CD4-positive, CD25-positive, alpha-beta regulatory T cell (primary cell): ENCODE data around the gene LRRC32. TPM values are rescaled to one million over a fixed set of nuclear protein-coding genes. Genes with fewer than 3 reads are reported as not detected.

Experiments used
- ATAC-seq, 2 donors: fragments of 150-1000 bp; cut with Tn5 transposase; one replicate each; pipeline ENCODE4 v1.10.0; 2021; ENCODE audit warnings: low read depth in 2 of 2, moderate number of reproducible peaks in 2 of 2, moderate library complexity in 1 of 2
- DNase-seq, 3 donors: peaks; one replicate each; pipeline versions ENCODE4 v3.0.0 to v3.0.0-alpha.2; 2012 to 2022; ENCODE audit warnings: mixed read lengths in 1 of 3
- H3K27ac ChIP-seq: one replicate; pipeline ENCODE4 v1.7.0; 2013; ENCODE audit warnings: mild to moderate bottlenecking, low read length; ENCODE audit not compliant: insufficient read depth, poor library complexity, severe bottlenecking
- H3K27me3 ChIP-seq: one replicate; pipeline ENCODE4 v1.7.0; 2013; ENCODE audit warnings: low read length; ENCODE audit not compliant: control insufficient read depth, insufficient read depth
- H3K36me3 ChIP-seq: one replicate; pipeline ENCODE4 v1.7.0; 2013; ENCODE audit warnings: mild to moderate bottlenecking, low read length, moderate library complexity; ENCODE audit not compliant: control insufficient read depth, insufficient read depth
- H3K4me1 ChIP-seq: 2 replicates; pipeline ENCODE4 v1.7.0; 2013; ENCODE audit warnings: mild to moderate bottlenecking, low read length; ENCODE audit not compliant: insufficient read depth, control insufficient read depth, poor library complexity, severe bottlenecking
- H3K4me3 ChIP-seq: one replicate; pipeline ENCODE4 v1.7.0; 2013; ENCODE audit warnings: low read depth, mild to moderate bottlenecking, low read length, moderate library complexity
- H3K9me3 ChIP-seq, 2 experiments: 1 replicate in 1 of 2; 2 replicates in 1 of 2; pipeline ENCODE4 v1.7.0; 2013; ENCODE audit warnings: low read length in 2 of 2, mild to moderate bottlenecking in 1 of 2, moderate library complexity in 1 of 2; ENCODE audit not compliant: control insufficient read depth in 2 of 2
- H3K27ac Mint-ChIP-seq, 3 donors: one replicate each; pipeline ENCODE4 v1.8.0; 2020 to 2022; ENCODE audit warnings: mild to moderate bottlenecking in 3 of 3, mixed read lengths in 3 of 3, moderate library complexity in 2 of 3
- H3K27me3 Mint-ChIP-seq: one replicate; pipeline ENCODE4 v1.8.0; 2022; ENCODE audit warnings: mild to moderate bottlenecking, mixed read lengths
- H3K36me3 Mint-ChIP-seq: one replicate; pipeline ENCODE4 v1.8.0; 2020; ENCODE audit warnings: mixed read lengths
- H3K4me1 Mint-ChIP-seq, 4 donors: one replicate each; pipeline ENCODE4 v1.8.0; 2020 to 2022; ENCODE audit warnings: mixed read lengths in 4 of 4, mild to moderate bottlenecking in 1 of 4
- H3K4me3 Mint-ChIP-seq, 4 donors: one replicate each; pipeline ENCODE4 v1.8.0; 2020 to 2022; ENCODE audit warnings: mild to moderate bottlenecking in 4 of 4, mixed read lengths in 4 of 4, moderate library complexity in 3 of 4
- H3K9me3 Mint-ChIP-seq, 7 donors: one replicate each; pipeline ENCODE4 v1.8.0; 2020 to 2022; ENCODE audit warnings: mixed read lengths in 7 of 7, mild to moderate bottlenecking in 3 of 7, moderate library complexity in 2 of 7
- polyA plus RNA-seq, 4 donors: library from polyadenylated mRNA; unstranded; fragments of 300-500 nt; fragmentation: Illumina TruSeq; gene quantifications; one replicate each; pipeline ENCODE4 v1.2.3, GENCODE V29; 2021
- total RNA-seq: library from RNA; stranded (reverse); gene quantifications from one replicate; pipeline ENCODE4 v1.2.3, GENCODE V29; 2022

The LRRC32 gene
- total and polyA plus RNA-seq, 5 donors from 2014 or later, result 5.0 to 71.4 (median 6.2) TPM

GRCh38 chr11:76696756-76697155 is 26.2 kb upstream of the LRRC32 start:
- H3K27me3 ChIP-seq, result no peaks in the 10 kb centered on the region
- Mint-ChIP-seq H3K9me3 (no peaks in the 10 kb centered on the region), H3K27me3 (peaks cover 15% of the 10 kb centered on the region), H3K27ac (no peak overlapping the region), H3K4me1 (peaks cover 0 to 5% (median 1%) of the 10 kb centered on the region in 4 donors), H3K4me3 (no peak overlapping the region), H3K36me3 (no peaks in the 10 kb centered on the region)
- H3K4me3 ChIP-seq, result no peak overlapping the region
- DNase-seq (no peak), ATAC-seq (no peak)
- no peaks in the 10 kb centered on the region for H3K36me3 ChIP-seq
- H3K27ac ChIP-seq, result no peak overlapping the region
- H3K9me3 ChIP-seq, result no peaks in the 10 kb centered on the region
- H3K4me1 ChIP-seq, result no peaks in the 10 kb centered on the region

DNA sequence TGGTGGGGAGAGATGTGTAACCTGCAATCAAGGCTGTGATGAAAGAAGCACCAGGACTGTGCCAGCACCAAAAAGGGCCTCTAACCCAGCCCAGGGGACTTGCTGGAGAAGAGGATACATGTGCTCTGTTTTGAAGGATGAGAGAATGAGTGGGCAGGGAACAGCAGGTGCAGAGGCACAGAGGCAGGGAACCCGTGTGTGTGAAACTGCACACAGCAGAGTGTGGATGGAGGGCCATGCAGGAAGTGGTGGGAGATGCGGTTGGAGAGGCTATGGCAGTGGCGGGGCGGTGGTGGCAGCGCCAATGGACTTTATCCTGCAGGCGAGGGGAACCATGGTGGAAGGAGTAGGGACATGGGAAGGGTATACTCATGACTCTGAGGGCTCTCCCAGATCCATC is 25.2 kb upstream of the LRRC32 start:
- no peaks in the 10 kb centered on the region for H3K9me3 ChIP-seq
- H3K4me3 ChIP-seq, result no peak overlapping the region
- no peak for ATAC-seq
- no peak overlapping the region for H3K27ac ChIP-seq
- Mint-ChIP-seq H3K4me1 (peaks cover 0 to 5% (median 1%) of the 10 kb centered on the region in 4 donors), H3K4me3 (no peak overlapping the region), H3K27me3 (peaks cover 12% of the 10 kb centered on the region), H3K36me3 (no peaks in the 10 kb centered on the region), H3K27ac (no peak overlapping the region), H3K9me3 (no peaks in the 10 kb centered on the region)
- no peaks in the 10 kb centered on the region for H3K4me1 ChIP-seq
- H3K27me3 ChIP-seq, result no peaks in the 10 kb centered on the region
- no peaks in the 10 kb centered on the region for H3K36me3 ChIP-seq
- no peak for DNase-seq

- Mint-ChIP-seq H3K27ac (no peak overlapping the region), H3K4me1 (peaks cover 0 to 5% (median 1%) of the 10 kb centered on the region in 4 donors), H3K9me3 (no peaks in the 10 kb centered on the region), H3K4me3 (no peak overlapping the region), H3K27me3 (peaks cover 12% of the 10 kb centered on the region), H3K36me3 (no peaks in the 10 kb centered on the region)
- Histone ChIP-seq H3K4me3 (no peak overlapping the region), H3K36me3 (no peaks in the 10 kb centered on the region), H3K9me3 (no peaks in the 10 kb centered on the region), H3K27ac (no peak overlapping the region), H3K4me1 (no peaks in the 10 kb centered on the region), H3K27me3 (no peaks in the 10 kb centered on the region)
- ATAC-seq (no peak), DNase-seq (peak in 1 of 3 donors; percentile 42)
These were observed 24.6 kb upstream of the LRRC32 start for GRCh38 chr11:76695133-76695532.

DNA sequence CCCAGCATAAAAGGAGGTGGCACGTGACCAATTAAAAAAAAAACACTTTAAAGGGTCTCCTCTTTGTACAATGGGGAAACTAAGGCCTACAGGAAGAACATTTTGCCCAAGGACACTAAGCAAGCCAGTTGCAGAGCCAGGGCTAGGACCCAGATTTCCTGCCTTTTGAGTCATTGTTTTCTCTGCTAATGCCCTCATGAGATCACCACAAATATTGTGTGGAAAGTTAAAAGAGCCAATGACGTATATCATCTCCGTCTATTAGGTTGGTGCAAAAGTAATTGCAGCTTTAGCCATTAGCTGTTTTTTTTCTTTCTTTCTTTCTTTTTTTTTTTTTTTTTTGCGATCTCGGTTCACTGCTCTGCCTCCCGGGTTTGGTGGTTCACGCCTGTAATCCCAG is 24.1 kb upstream of the LRRC32 start:
- Histone ChIP-seq H3K27me3 (no peaks in the 10 kb centered on the region), H3K27ac (no peak overlapping the region), H3K36me3 (no peaks in the 10 kb centered on the region), H3K4me1 (no peaks in the 10 kb centered on the region), H3K9me3 (no peaks in the 10 kb centered on the region), H3K4me3 (no peak overlapping the region)
- peaks cover 0 to 5% (median 1%) of the 10 kb centered on the region in 4 donors for H3K4me1 Mint-ChIP-seq
- H3K27me3 Mint-ChIP-seq, result peaks cover 12% of the 10 kb centered on the region
- ATAC-seq (no peak), DNase-seq (no peak)
- no peak overlapping the region for H3K4me3 Mint-ChIP-seq
- no peak overlapping the region for H3K27ac Mint-ChIP-seq
- no peaks in the 10 kb centered on the region for H3K36me3 Mint-ChIP-seq
- H3K9me3 Mint-ChIP-seq, result no peaks in the 10 kb centered on the region

DNA sequence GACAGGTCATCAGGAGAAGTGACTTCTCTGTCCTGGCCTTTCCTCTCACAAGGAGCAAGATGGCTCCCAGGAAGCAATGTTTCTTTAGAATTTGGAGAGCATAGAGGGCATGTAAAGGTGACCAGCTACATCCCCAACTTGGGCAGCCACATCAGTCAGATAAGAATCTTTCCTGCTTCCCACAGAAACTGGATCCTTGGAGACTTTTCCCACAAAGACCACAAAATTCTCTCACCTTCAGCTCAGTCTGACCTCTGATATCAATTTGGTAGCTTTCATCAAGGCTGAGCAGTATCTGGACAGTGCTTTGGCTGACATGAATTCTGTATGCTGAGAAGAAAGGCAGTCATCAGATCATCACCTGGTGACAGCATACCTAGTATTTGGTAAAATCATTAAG is 23.3 kb upstream of the LRRC32 start:
- H3K27me3 Mint-ChIP-seq, result peaks cover 12% of the 10 kb centered on the region
- DNase-seq (no peak), ATAC-seq (no peak)
- H3K27me3 ChIP-seq, result no peaks in the 10 kb centered on the region
- no peak overlapping the region for H3K27ac ChIP-seq
- H3K4me1 ChIP-seq, result no peaks in the 10 kb centered on the region
- no peaks in the 10 kb centered on the region for H3K36me3 Mint-ChIP-seq
- H3K36me3 ChIP-seq, result no peaks in the 10 kb centered on the region
- no peaks in the 10 kb centered on the region for H3K9me3 Mint-ChIP-seq
- no peaks in the 10 kb centered on the region for H3K9me3 ChIP-seq
- H3K27ac Mint-ChIP-seq, result no peak overlapping the region
- H3K4me3 ChIP-seq, result no peak overlapping the region
- no peak overlapping the region for H3K4me3 Mint-ChIP-seq
- H3K4me1 Mint-ChIP-seq, result peaks cover 0 to 5% (median 1%) of the 10 kb centered on the region in 4 donors

GRCh38 chr11:76692956-76693355 is 22.4 kb upstream of the LRRC32 start:
- Mint-ChIP-seq H3K4me3 (no peak overlapping the region), H3K27ac (no peak overlapping the region), H3K27me3 (peaks cover 6% of the 10 kb centered on the region), H3K4me1 (peaks cover 0 to 5% (median 1%) of the 10 kb centered on the region in 4 donors), H3K36me3 (no peaks in the 10 kb centered on the region), H3K9me3 (no peaks in the 10 kb centered on the region)
- Histone ChIP-seq H3K36me3 (no peaks in the 10 kb centered on the region), H3K27ac (no peak overlapping the region), H3K4me3 (no peak overlapping the region), H3K9me3 (no peaks in the 10 kb centered on the region), H3K4me1 (no peaks in the 10 kb centered on the region), H3K27me3 (no peaks in the 10 kb centered on the region)
- no peak for ATAC-seq
- no peak for DNase-seq

- ATAC-seq (no peak), DNase-seq (no peak)
- H3K27me3 ChIP-seq, result no peaks in the 10 kb centered on the region
- no peaks in the 10 kb centered on the region for H3K9me3 ChIP-seq
- no peak overlapping the region for H3K4me3 Mint-ChIP-seq
- H3K4me1 Mint-ChIP-seq, result peaks cover 0 to 12% (median 4%) of the 10 kb centered on the region in 4 donors
- no peak overlapping the region for H3K27ac ChIP-seq
- peaks cover 6% of the 10 kb centered on the region for H3K27me3 Mint-ChIP-seq
- peaks cover 3% of the 10 kb centered on the region for H3K4me1 ChIP-seq
- H3K9me3 Mint-ChIP-seq, result no peaks in the 10 kb centered on the region
- H3K4me3 ChIP-seq, result no peak overlapping the region
- no peak overlapping the region for H3K27ac Mint-ChIP-seq
- H3K36me3 ChIP-seq, result no peaks in the 10 kb centered on the region
- H3K36me3 Mint-ChIP-seq, result no peaks in the 10 kb centered on the region
These were observed 21.1 kb upstream of the LRRC32 start for GRCh38 chr11:76691655-76692054.

DNA sequence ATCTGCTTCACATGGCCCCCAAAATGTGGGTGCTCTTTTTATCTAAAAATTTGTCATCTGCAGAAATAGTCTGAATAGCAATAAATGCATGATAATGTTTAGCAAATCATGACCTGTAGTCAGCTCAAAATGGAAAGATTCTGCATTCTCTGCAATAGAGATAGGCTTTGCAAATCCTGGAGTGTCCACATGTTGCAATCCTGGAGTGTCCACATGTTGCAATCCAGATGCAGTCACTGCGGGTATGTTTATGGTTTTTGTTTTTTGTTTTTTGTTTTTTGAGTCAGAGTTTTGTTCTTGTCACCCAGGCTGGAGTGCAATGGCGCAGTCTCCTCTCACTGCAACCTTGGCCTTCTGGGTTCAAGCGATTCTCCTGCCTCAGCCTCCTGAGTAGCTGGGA is 20.2 kb upstream of the LRRC32 start:
- H3K4me1 ChIP-seq, result peaks cover 13% of the 10 kb centered on the region
- no peak overlapping the region for H3K27ac ChIP-seq
- DNase-seq (no peak), ATAC-seq (no peak)
- H3K4me3 ChIP-seq, result no peak overlapping the region
- Mint-ChIP-seq H3K4me1 (peaks cover 0 to 19% (median 10%) of the 10 kb centered on the region in 4 donors), H3K4me3 (no peak overlapping the region), H3K27ac (no peak overlapping the region), H3K36me3 (no peaks in the 10 kb centered on the region), H3K27me3 (peaks cover 6% of the 10 kb centered on the region), H3K9me3 (no peaks in the 10 kb centered on the region)
- no peaks in the 10 kb centered on the region for H3K27me3 ChIP-seq
- H3K9me3 ChIP-seq, result no peaks in the 10 kb centered on the region
- H3K36me3 ChIP-seq, result no peaks in the 10 kb centered on the region
